HG03442 (cell line): ENCODE measurements around the gene ZNF524.

ENCODE experiments used
- ATAC-seq: cut with Tn5 transposase; IDR thresholded peaks from one replicate; pipeline ENCODE4 v1.9.1; 2021; ENCODE audit warnings: mild to moderate bottlenecking, moderate library complexity; ENCODE audit not compliant: unreplicated experiment

The ZNF524 gene

GRCh38 chr19:55618426-55618825, 18.3 kb downstream of the ZNF524 start:
- no peak for ATAC-seq

GRCh38 chr19:55619286-55619685, 19.2 kb downstream of the ZNF524 start:
- ATAC-seq: no peak

- no peak for ATAC-seq
Observed at GRCh38 chr19:55620410-55621204, 20.5 kb downstream of the ZNF524 start.

GRCh38 chr19:55621205-55621672, 21.2 kb downstream of the ZNF524 start:
- no peak for ATAC-seq

- ATAC-seq: no peak
Observed at GRCh38 chr19:55621673-55622231, 21.7 kb downstream of the ZNF524 start.

GRCh38 chr19:55622242-55622969, 22.3 kb downstream of the ZNF524 start:
- ATAC-seq: no peak

- ATAC-seq: no peak
Observed at GRCh38 chr19:55623130-55623529, 23.0 kb downstream of the ZNF524 start.

GRCh38 chr19:55623561-55623960, 23.5 kb downstream of the ZNF524 start:
- ATAC-seq: no peak

- peak; percentile 61 for ATAC-seq
Observed at GRCh38 chr19:55624109-55625003, 24.3 kb downstream of the ZNF524 start, which contains the start of gene ZNF784. Gene ZNF784 (minus strand): TSS chr19:55624566. CDS start chr19:55624561, 5 bp downstream.

- ATAC-seq: no peak
Observed at GRCh38 chr19:55625004-55625326, 24.9 kb downstream of the ZNF524 start.

GRCh38 chr19:55626350-55626749, 26.3 kb downstream of the ZNF524 start:
- ATAC-seq: no peak

GRCh38 chr19:55632463-55632834, 32.4 kb downstream of the ZNF524 start:
- no peak for ATAC-seq

- no peak for ATAC-seq
Observed at GRCh38 chr19:55633861-55634260, 33.8 kb downstream of the ZNF524 start.

- no peak for ATAC-seq
Observed at GRCh38 chr19:55635334-55635717, 35.2 kb downstream of the ZNF524 start.

GRCh38 chr19:55635856-55636440, 35.9 kb downstream of the ZNF524 start:
- no peak for ATAC-seq

GRCh38 chr19:55636723-55637122, 36.6 kb downstream of the ZNF524 start:
- no peak for ATAC-seq

GRCh38 chr19:55637534-55637933, 37.4 kb downstream of the ZNF524 start:
- ATAC-seq: no peak

GRCh38 chr19:55638864-55639359, 38.8 kb downstream of the ZNF524 start:
- no peak for ATAC-seq

GRCh38 chr19:55640043-55640576, 40.0 kb downstream of the ZNF524 start:
- peak; percentile 6 for ATAC-seq
